Spleen (tissue), 11 donors: ENCODE results near the gene PALM3. TPM values are rescaled to one million over a fixed set of nuclear protein-coding genes. Genes with fewer than 3 reads are reported as not detected.

Experiments
- DNase-seq: peaks from one replicate; pipeline ENCODE4 v3.0.0-alpha.2; 2020
- H3K27ac ChIP-seq, 8 donors: fragments of 200-600 bp; sonication (generic) in 7 of 8; 1 replicate in 4 of 8; 2 replicates in 4 of 8; pipeline versions ENCODE4 v1.5.0 to v1.8.0; 2016 to 2021; ENCODE audit warnings: inconsistent platforms in 4 of 8, mild to moderate bottlenecking in 4 of 8, moderate library complexity in 1 of 8
- H3K27me3 ChIP-seq, 7 donors: fragments of 200-600 bp; sonication (generic) in 6 of 7; replicated peaks in 1 of 7; 1 replicate in 4 of 7; 2 replicates in 3 of 7; pipeline versions ENCODE4 v1.5.0 to v1.8.0; 2016 to 2021; ENCODE audit warnings: inconsistent platforms in 3 of 7, mild to moderate bottlenecking in 1 of 7
- H3K36me3 ChIP-seq, 6 donors: fragments of 200-600 bp; sonication (generic) in 5 of 6; 1 replicate in 4 of 6; 2 replicates in 2 of 6; pipeline versions ENCODE4 v1.5.0 to v1.8.0; 2016 to 2021; ENCODE audit warnings: inconsistent platforms in 2 of 6
- H3K4me1 ChIP-seq, 6 donors: fragments of 200-600 bp; sonication (generic) in 5 of 6; 1 replicate in 3 of 6; 2 replicates in 3 of 6; pipeline versions ENCODE4 v1.5.0 to v1.8.0; 2016 to 2021; ENCODE audit warnings: inconsistent platforms in 3 of 6
- H3K4me3 ChIP-seq, 8 donors: fragments of 200-600 bp; sonication (generic) in 7 of 8; 1 replicate in 4 of 8; 2 replicates in 4 of 8; pipeline versions ENCODE4 v1.5.0 to v1.8.0; 2016 to 2021; ENCODE audit warnings: inconsistent platforms in 4 of 8, mild to moderate bottlenecking in 4 of 8, moderate library complexity in 2 of 8
- H3K9me3 ChIP-seq, 8 donors: fragments of 200-600 bp; sonication (generic) in 7 of 8; 1 replicate in 4 of 8; 2 replicates in 4 of 8; pipeline versions ENCODE4 v1.5.0 to v1.8.0; 2016 to 2021; ENCODE audit warnings: inconsistent platforms in 4 of 8
- CTCF ChIP-seq, 11 experiments: fragments of 200-600 bp in 7 of 11; fragments of 450-650 bp in 4 of 11; sonication (generic) in 4 of 11; IDR thresholded peaks in 8 of 11; conservative IDR thresholded peaks in 3 of 11; 1 replicate in 7 of 11; 2 replicates in 4 of 11; pipeline versions ENCODE4 v1.4.0 to v1.8.0; 2016 to 2021; ENCODE audit warnings: antibody characterized with exemption in 11 of 11, inconsistent platforms in 4 of 11, mild to moderate bottlenecking in 1 of 11
- POLR2A ChIP-seq, 3 donors: fragments of 450-650 bp; IDR thresholded peaks; one replicate each; pipeline ENCODE4 v1.5.1; 2017; ENCODE audit warnings: antibody characterized with exemption in 3 of 3, mild to moderate bottlenecking in 1 of 3
- POLR2AphosphoS5 ChIP-seq, 3 donors: sonication (generic); formaldehyde crosslinking; IDR thresholded peaks; one replicate each; pipeline ENCODE4 v1.5.1; 2017; ENCODE audit warnings: antibody characterized with exemption in 3 of 3
- WGBS, 5 donors: extraction: QIAGEN DNeasy Blood & Tissue Kit in 3 of 5; methylation state at CpG; one replicate each; pipeline versions ENCODE4 v1.1.5 to v1.1.7; 2013 to 2018; 5-methylcytosine and 5-hydroxymethylcytosine counted together
- intact Hi-C: fragments of 100-400 bp; cut with DNase I; formaldehyde crosslinking; loops from one replicate; pipeline ENCODE4 v1.15.0; 2023; ENCODE audit warnings: low total_unique reads
- polyA plus RNA-seq, 3 donors: library from polyadenylated mRNA; stranded (reverse); fragments of 200-250 nt; gene quantifications; one replicate each; pipeline ENCODE4 v1.2.1, GENCODE V29; 2013
- total RNA-seq, 7 donors: library from RNA; depleted of rRNA in 3 of 7; stranded (reverse); fragments of >200 nt in 3 of 7; fragmentation: NEBNext Ultra II Directional in 4 of 7; extraction: Animal tissue kit (Norgen Biotek cat#: 25700) in 4 of 7; gene quantifications; one replicate each; pipeline versions ENCODE4 v1.1.0 to v1.2.1, GENCODE V29; 2016 to 2021
- donor health status: healthy with polysubstance abuse.
- donor health status: DM: no; HTN: no; CAD: no; lungs with moderate emphysema.
- donor health status: DM: no; HTN: no; CAD: no.
- donor health status: Bipolar disorder and iron deficiency.
- donor health status: healthy.
- donor health status: DM: no; HTN: no; CAD: no.
- donor health status: DM: yes; HTN: yes; CAD: no.

Gene PALM3
- total and polyA plus RNA-seq, 10 donors, result 0.02 to 0.32 (median 0.05) TPM; not detected in 7

- H3K4me1 ChIP-seq, result peaks cover 0 to 40% (median 23%) of the 10 kb centered on the region in 6 donors
- peak; percentile 82 to 87 (median 86) for TF ChIP-seq POLR2AphosphoS5 (IDR thresholded peaks at IDR 0.05)
- peak in 8 of 11 experiments; percentile 6 to 49 (median 30) for TF ChIP-seq CTCF (IDR thresholded peaks at IDR 0.05 in 8 of 11, conservative IDR thresholded peaks at IDR 0.05 in 3 of 11)
- peak in 2 of 3 donors; percentile 65 to 84 for TF ChIP-seq POLR2A (IDR thresholded peaks at IDR 0.05)
- peak overlapping the region; percentile 93 to 99 (median 96) for H3K27ac ChIP-seq
- intact Hi-C loops, result no loop called here
- WGBS, 5 donors, result 0 to 1% (median 1%) methylated on average over 16 to 59 of the region's 72 CpGs
- H3K4me3 ChIP-seq, result peak overlapping the region; percentile 76 to 96 (median 85)
- H3K27me3 ChIP-seq, result no peaks in the 10 kb centered on the region
- DNase-seq, result peak; percentile 95
- peaks cover 0 to 40% (median 7%) of the 10 kb centered on the region in 6 donors for H3K36me3 ChIP-seq
- H3K9me3 ChIP-seq, result peaks cover 0 to 14% (median 11%) of the 10 kb centered on the region in 8 donors
Measured at GRCh38 chr19:14091081-14091812, 29.4 kb upstream of the PALM3 start.

GRCh38 chr19:14090509-14091080, 28.7 kb upstream of the PALM3 start, which contains the start of gene SAMD1:
Gene SAMD1, minus strand, starts transcription at chr19:14090751.
- H3K27ac ChIP-seq, result peak within 1 kb of the TSS; percentile 93 to 99 (median 96)
- no peaks in the 10 kb centered on the region for H3K27me3 ChIP-seq
- TF ChIP-seq CTCF (IDR thresholded peaks at IDR 0.05 in 8 of 11, conservative IDR thresholded peaks at IDR 0.05 in 3 of 11) (no peak), POLR2AphosphoS5 (IDR thresholded peaks at IDR 0.05) (no peak), POLR2A (IDR thresholded peaks at IDR 0.05) (no peak)
- peaks cover 0 to 38% (median 23%) of the 10 kb centered on the region in 6 donors for H3K4me1 ChIP-seq
- peak within 1 kb of the TSS; percentile 76 to 96 (median 85) for H3K4me3 ChIP-seq
- DNase-seq, result peak; percentile 95
- H3K36me3 ChIP-seq, result peaks cover 0 to 33% (median 6%) of the 10 kb centered on the region in 6 donors
- WGBS, 5 donors, result 0 to 1% (median 0%) methylated on average over 8 to 51 of the region's 65 CpGs
- peaks cover 0 to 14% (median 11%) of the 10 kb centered on the region in 8 donors for H3K9me3 ChIP-seq
- intact Hi-C loops, result no loop called here

- H3K27ac ChIP-seq, result peak overlapping the region in 7 of 8 donors; percentile 46 to 99 (median 97)
- intact Hi-C loops, result loop anchor here (10.0 kb wide), 1 partner anchor 45 kb away; the partner anchor contains the start of gene ASF1B
- WGBS, 5 donors, result 0 to 1% (median 1%) methylated on average over 8 to 141 of the region's 142 CpGs
- H3K27me3 ChIP-seq, result no peaks in the 10 kb centered on the region
- peak; percentile 92 for DNase-seq
- peaks cover 0 to 14% (median 11%) of the 10 kb centered on the region in 8 donors for H3K9me3 ChIP-seq
- peak in 1 of 11 experiments; percentile 11 for TF ChIP-seq CTCF (IDR thresholded peaks at IDR 0.05 in 8 of 11, conservative IDR thresholded peaks at IDR 0.05 in 3 of 11)
- no peak for TF ChIP-seq POLR2A (IDR thresholded peaks at IDR 0.05)
- peak in 2 of 3 donors; percentile 17 to 38 for TF ChIP-seq POLR2AphosphoS5 (IDR thresholded peaks at IDR 0.05)
- H3K4me3 ChIP-seq, result peak overlapping the region; percentile 37 to 96 (median 84)
- peaks cover 0 to 36% (median 23%) of the 10 kb centered on the region in 6 donors for H3K4me1 ChIP-seq
- peaks cover 0 to 32% (median 6%) of the 10 kb centered on the region in 6 donors for H3K36me3 ChIP-seq
Measured at GRCh38 chr19:14089662-14090508, 28.0 kb upstream of the PALM3 start.
